GM19043 (cell line): ENCODE measurements around the gene PCSK5.

Source experiments
- ATAC-seq: cut with Tn5 transposase; IDR thresholded peaks from one replicate; pipeline ENCODE4 v1.9.1; 2021; ENCODE audit warnings: low read depth; ENCODE audit not compliant: unreplicated experiment

Gene PCSK5

GRCh38 chr9:75997206-75997605, 106.7 kb downstream of the PCSK5 start:
- no peak for ATAC-seq

DNA sequence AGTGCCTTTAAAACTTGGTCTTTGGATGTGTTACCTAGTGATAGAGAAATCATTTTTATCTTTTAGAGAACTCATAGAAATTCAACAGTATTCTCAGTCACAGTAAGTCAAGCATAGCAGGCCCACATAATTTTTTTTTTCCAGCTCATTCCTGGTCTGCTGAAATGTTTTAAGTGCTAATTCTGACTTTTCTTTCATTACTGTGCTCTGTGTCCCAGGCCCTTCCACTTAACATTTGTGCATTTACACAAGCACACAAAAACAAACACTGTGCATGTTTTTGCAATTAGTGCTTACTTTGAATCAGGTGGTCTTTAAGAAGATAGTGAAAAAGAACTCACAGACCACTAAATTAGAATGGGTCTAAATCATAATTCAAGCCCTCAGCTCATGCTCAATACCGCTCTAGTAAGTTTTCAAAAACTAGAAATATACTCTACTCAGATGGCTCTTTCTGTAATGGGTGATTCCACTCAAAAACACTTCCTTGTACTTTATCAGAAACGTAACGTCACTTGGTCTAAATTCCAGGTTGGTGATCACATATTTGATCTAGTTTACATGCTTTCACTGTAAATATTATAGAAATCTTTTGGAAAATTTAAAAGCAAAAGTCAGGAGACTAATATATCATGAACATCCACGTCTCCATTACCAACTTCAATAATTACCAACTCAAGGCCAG, 107.8 kb downstream of the PCSK5 start:
- no peak for ATAC-seq

DNA sequence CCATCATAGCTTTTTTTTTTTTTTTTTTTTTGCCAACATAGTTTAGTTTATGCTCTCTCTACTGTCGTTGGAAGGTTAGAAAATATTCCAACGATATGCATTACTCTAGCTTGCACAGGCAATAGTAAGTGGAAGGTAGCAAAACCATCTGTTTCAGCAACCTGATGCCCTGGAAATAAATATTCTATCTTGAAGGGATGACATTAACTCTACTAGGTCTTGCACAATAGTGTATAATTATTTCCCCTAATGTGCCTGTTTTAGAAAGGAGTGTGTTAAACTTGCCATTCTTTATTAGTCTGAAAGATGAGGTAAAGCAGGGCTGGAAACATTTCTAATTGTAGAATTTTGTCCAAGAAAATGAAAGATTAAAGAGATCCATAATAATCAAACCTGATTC, 111.0 kb downstream of the PCSK5 start:
- ATAC-seq = no peak

DNA sequence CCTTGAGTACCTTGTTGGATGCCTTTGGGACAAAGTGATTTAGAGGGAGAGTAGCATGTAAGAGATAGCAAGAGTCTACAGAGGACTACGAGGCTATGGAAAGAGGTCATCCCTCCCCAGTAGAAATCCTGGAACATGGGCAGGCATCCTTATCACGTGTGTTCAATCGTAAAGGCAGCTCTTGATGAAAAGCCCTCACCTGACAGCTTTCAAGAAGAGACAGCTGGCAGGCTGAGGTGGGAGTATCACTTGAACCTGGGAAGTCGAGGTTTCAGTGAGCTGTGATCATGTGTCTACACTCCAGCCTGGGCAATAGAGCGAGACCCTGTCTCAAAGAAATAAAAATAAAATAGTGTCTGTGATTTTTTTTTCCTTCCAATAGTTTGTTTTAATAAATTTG, 112.6 kb downstream of the PCSK5 start:
- no peak for ATAC-seq

DNA sequence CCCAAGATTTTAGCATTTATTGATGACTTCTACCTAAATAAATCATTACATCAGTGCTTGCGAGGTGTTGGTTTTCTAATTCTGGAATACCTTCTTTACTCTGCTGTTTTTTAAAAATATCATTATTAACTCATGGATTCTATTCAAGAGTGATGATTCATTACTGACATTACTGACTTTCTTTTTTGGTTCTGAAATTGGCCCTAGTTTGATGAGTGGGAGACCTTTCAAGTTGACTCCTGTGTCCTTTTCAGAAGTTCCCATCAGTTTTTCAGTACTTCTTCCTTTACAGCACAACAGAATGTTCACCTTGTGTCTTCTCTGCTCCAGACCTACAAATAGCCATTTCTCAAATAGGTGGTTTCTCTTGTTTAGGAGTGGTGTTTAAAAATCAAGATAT, 114.1 kb downstream of the PCSK5 start:
- no peak for ATAC-seq

DNA sequence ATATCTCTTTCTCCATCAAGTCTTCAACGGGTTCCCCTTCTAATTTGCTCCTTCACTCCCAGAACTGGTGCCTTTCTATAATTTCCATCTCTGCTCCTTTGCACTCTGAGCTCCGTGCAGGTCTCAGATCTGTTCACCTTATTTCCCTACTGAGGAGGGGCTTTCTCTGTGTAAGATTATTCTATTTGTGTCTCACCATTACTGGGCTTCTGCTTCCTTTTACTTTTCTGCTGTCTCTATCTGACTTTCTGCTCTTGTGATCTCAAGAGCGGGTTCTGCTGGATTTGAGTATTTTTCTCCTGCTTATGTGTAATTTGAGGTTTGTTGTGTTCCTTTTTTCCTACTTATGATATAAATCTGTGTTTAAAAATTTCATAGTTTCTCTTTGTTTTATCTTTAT, 117.5 kb downstream of the PCSK5 start:
- no peak for ATAC-seq

- ATAC-seq = no peak
Measured at GRCh38 chr9:76013809-76014208, 123.3 kb downstream of the PCSK5 start.

- ATAC-seq = no peak
Measured at GRCh38 chr9:76018235-76018634, 127.8 kb downstream of the PCSK5 start.

GRCh38 chr9:76018761-76019160, 128.3 kb downstream of the PCSK5 start:
- no peak for ATAC-seq

DNA sequence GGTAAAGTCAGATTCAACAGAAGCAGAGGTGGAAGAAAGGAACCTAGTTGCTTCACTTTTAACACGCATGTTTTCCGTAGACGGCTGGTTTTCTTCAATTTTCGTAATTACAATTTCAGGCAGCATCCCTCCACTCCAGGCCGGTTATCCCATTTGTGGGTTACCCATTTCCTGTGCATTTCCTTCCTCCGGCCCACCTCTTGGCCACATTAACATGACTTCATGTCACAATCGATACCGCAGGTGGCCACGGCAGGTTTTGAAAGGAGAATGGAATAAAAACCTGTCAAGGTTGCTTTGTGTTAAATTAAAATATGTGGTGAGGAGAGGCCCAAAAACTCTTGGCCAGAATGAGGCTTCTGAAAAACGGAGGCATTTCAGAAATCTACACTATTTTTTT, 130.2 kb downstream of the PCSK5 start:
- no peak for ATAC-seq

- ATAC-seq = no peak
Measured at GRCh38 chr9:76022317-76022716, 131.8 kb downstream of the PCSK5 start.

DNA sequence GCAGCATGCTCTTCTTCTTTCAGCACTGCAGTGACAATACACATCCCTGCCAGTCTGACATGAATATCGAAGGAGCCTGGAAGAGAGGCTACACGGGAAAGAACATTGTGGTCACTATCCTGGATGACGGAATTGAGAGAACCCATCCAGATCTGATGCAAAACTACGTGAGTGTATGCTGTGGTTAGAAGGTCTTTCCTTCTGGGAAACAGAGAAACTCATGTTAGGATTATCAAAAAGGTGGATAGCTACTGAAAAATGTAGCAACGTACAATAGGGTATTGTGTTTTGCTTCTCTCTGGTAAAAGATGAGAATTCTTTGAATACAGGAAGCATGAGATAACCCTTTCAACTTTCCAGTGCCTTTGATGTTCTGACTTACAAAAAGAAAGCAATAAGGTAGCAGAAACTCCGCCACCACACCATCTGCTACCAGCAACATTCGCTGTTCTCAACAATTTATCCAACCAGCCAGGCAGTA, 133.3 kb downstream of the PCSK5 start:
- ATAC-seq = no peak

- ATAC-seq = no peak
Measured at GRCh38 chr9:76025286-76025685, 134.8 kb downstream of the PCSK5 start.

DNA sequence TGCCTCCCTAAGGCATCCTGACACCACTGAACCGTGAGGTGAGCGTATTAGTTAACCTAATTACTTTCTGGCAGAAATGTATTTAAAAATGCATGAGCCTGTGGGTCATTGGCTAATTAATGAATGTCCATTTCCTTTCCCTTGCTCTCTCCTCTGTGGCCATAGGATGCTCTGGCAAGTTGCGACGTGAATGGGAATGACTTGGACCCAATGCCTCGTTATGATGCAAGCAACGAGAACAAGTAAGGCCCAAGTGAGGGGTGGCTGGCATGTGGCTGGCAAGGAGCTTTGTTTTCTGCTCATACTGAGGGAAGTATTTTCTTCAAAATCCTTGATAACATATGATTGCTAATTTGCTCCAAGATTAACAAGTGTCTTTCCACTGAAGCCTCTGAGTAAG, 136.3 kb downstream of the PCSK5 start:
- ATAC-seq = no peak

GRCh38 chr9:76027416-76027815, 136.9 kb downstream of the PCSK5 start:
- ATAC-seq = no peak

DNA sequence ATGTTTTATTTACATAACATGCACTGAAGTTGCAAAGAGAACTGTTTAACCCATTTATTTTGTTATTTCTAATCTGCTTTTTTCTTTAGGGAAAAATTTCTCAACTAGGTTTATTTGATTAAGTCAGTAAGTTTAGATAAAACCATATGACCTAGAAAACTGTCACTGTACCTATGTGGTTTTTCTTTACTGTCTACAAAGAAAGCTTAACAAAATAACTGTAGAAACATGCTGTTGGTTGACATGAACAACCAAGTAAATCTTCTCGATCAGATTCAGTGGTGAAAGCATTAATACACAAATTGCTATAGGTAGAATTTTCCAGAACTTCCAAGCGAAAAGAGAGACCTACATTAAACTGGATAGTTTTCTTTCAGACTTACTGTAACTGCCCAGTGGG, 137.4 kb downstream of the PCSK5 start:
- ATAC-seq = no peak

DNA sequence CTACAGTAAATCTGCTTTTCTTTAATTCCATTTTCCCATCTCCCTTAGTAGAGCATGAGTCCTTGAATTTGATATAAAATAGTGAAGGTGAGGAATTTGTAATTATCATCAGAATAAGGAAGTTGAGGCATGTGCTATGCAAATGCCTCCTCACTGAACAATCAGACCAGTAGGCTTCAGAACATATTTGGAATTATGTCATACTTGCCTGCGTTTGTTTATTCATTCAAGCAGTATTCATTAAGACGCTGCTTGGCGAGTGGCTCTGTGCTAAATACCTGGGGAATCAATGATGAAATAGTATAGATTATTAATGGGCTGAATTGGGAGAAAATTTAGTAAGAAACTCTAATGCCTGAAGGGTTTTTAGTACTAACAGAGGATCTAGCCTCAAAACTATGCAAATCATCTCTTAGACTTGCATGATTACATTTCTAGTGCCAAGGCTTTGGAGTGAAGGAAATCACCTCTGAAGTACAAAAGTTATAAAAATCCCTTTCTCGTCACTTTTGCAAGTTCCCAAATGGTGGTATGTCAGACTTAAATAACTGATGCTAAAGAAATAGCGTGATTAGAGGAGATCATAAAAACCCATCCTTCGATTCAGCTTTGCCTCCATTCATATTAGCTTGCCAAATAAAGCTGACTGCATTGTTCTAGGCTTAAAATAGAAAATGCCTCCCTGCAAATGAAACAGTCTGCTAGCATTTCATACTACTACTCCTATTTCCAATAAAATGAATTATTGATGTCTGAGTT, 141.7 kb downstream of the PCSK5 start:
- no peak for ATAC-seq

DNA sequence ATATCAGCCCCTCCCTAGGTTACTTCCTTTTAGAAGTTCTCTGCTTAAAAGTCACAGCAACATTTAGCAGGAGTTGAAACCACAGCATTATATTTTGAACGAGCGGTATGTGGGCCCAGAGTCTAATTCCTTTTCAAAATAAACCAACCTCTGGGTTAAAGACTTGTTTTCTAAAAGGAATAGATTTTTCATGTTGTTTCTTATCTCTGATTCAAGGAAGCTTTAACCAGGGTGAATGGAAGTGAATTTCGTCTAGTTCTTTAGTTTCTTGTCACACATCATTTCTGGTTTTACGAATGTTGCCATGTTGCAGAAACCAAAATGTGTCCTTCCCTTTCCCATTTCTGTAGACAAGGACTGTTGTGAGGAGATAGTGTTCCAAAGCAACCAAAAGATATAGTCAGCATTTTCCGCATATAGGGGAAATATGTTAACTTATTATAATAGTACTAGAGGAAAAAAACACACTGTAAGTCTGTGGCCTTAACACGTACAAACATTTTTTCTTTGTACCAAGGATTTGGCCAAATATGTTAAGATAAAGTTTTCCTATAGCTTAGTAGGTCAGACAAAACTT, 142.4 kb downstream of the PCSK5 start:
- ATAC-seq = no peak

DNA sequence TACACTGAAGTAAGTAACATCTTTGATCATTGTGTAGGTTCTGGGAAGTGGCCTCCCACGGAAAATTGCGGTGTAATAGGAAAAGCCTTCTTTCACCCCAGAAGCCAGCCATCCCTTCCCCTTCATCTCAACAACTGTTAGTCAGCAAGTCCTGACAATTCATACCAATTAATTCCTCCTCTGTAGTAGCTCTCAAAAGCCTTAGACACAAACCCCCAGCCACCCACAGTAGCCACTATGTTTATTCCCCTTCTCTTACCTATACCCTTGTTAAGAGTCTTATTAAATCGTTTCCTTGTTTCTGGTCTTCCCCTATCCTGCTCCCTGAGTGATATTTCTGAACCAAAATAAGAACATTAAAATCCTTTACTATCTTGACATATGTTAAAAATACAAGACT, 143.6 kb downstream of the PCSK5 start:
- no peak for ATAC-seq

DNA sequence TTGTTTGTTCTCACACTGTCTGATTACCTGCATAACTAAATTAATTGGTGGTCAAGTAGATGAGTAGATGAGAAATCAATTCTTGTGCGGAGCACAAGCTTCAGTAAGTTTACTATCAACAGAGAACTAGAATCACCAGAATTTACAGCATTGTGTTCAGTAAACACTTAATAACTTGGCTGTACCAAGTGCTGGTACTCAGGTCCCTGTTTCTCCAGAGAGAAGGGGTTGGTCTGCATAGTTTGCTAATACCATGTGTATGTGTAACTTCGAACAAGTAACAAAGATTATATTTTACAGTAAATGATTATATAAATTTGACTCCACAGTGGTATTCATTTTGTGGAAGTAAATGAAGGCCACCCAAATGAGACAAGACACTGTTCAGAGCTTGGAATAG, 146.3 kb downstream of the PCSK5 start:
- ATAC-seq = no peak

DNA sequence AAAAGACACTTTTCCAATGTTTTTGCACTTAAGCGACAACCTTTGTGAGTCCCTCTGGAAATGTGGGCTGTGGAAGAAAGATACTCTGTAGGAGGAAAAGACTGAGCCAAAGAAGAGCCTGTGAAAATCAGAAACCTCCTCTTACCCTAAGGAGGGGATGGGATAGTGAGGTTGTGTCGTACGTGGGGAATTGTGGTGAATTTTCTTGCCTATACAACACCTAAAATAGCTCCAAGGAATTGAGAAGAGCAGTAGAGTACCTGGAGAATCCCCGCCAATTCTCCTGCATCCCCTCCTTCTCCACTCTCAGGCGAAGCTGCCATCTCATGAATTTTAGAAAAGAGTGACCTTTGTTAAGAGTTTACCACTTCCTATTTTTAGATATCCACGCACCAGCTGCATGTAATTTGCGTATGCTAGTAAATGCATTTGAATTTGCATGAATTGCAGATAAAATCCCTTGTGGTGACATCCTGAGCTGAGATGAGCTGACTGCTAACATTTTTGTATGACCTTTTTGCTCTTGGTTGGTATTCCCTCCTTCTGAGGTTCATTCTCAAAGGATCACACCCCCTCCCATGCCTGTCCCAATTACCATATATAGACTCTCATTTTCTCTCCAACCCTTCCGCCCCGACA, 147.2 kb downstream of the PCSK5 start:
- ATAC-seq = no peak
